GM18498 (cell line): ENCODE results near the gene SERAC1.

Experiments used
- ATAC-seq: cut with Tn5 transposase; IDR thresholded peaks from one replicate; pipeline ENCODE4 v1.9.1; 2021; ENCODE audit warnings: mild to moderate bottlenecking, moderate library complexity; ENCODE audit not compliant: unreplicated experiment

The SERAC1 gene

GRCh38 chr6:158081657-158081935 is 86.5 kb downstream of the SERAC1 start:
- no peak for ATAC-seq

- ATAC-seq: no peak
Measured at GRCh38 chr6:158080849-158081656, 87.0 kb downstream of the SERAC1 start.

- no peak for ATAC-seq
Measured at GRCh38 chr6:158078320-158078719, 89.7 kb downstream of the SERAC1 start.

GRCh38 chr6:158077676-158078075 is 90.4 kb downstream of the SERAC1 start:
- ATAC-seq: no peak

- ATAC-seq: no peak
Measured at GRCh38 chr6:158076548-158076947, 91.5 kb downstream of the SERAC1 start.

GRCh38 chr6:158073776-158074175 is 94.3 kb downstream of the SERAC1 start:
- ATAC-seq: no peak

GRCh38 chr6:158072083-158072721 is 95.9 kb downstream of the SERAC1 start:
- no peak for ATAC-seq

GRCh38 chr6:158071121-158072082 is 96.7 kb downstream of the SERAC1 start:
- ATAC-seq: no peak

GRCh38 chr6:158070513-158070912 is 97.5 kb downstream of the SERAC1 start:
- no peak for ATAC-seq

GRCh38 chr6:158069800-158070195 is 98.3 kb downstream of the SERAC1 start:
- no peak for ATAC-seq

- ATAC-seq: no peak
Measured at GRCh38 chr6:158068893-158069799, 98.9 kb downstream of the SERAC1 start.

- ATAC-seq: no peak
Measured at GRCh38 chr6:158068156-158068892, 99.7 kb downstream of the SERAC1 start.

GRCh38 chr6:158067436-158068015 is 100.5 kb downstream of the SERAC1 start:
- ATAC-seq: no peak

GRCh38 chr6:158066136-158066781 is 101.8 kb downstream of the SERAC1 start:
- ATAC-seq: no peak

GRCh38 chr6:158064725-158065251 is 103.3 kb downstream of the SERAC1 start:
- ATAC-seq: no peak

GRCh38 chr6:158063736-158064135 is 104.3 kb downstream of the SERAC1 start:
- no peak for ATAC-seq

- no peak for ATAC-seq
Measured at GRCh38 chr6:158061709-158062461, 106.2 kb downstream of the SERAC1 start.

- ATAC-seq: no peak
Measured at GRCh38 chr6:158061361-158061708, 106.7 kb downstream of the SERAC1 start.
